GM21737 (cell line): ENCODE results near the gene MGLL.

ENCODE experiments used
- ATAC-seq: cut with Tn5 transposase; IDR thresholded peaks from one replicate; pipeline ENCODE4 v1.9.1; 2021; ENCODE audit warnings: mild to moderate bottlenecking, moderate library complexity; ENCODE audit not compliant: unreplicated experiment

The MGLL gene

GRCh38 chr3:127815001-127815400, 7.3 kb downstream of the MGLL start:
- no peak for ATAC-seq

- no peak for ATAC-seq
Observed at GRCh38 chr3:127814325-127814781, 8.0 kb downstream of the MGLL start.

GRCh38 chr3:127812151-127812550, 10.2 kb downstream of the MGLL start:
- ATAC-seq = no peak

GRCh38 chr3:127811717-127812116, 10.6 kb downstream of the MGLL start:
- no peak for ATAC-seq

GRCh38 chr3:127809611-127810010, 12.7 kb downstream of the MGLL start:
- ATAC-seq = no peak

GRCh38 chr3:127809211-127809610, 13.1 kb downstream of the MGLL start:
- no peak for ATAC-seq

- no peak for ATAC-seq
Observed at GRCh38 chr3:127808197-127808596, 14.1 kb downstream of the MGLL start.

- no peak for ATAC-seq
Observed at GRCh38 chr3:127805026-127805753, 17.1 kb downstream of the MGLL start.

GRCh38 chr3:127804141-127804540, 18.2 kb downstream of the MGLL start:
- ATAC-seq = no peak

GRCh38 chr3:127803619-127804018, 18.7 kb downstream of the MGLL start:
- ATAC-seq = no peak

- no peak for ATAC-seq
Observed at GRCh38 chr3:127802606-127803005, 19.7 kb downstream of the MGLL start.

- ATAC-seq = no peak
Observed at GRCh38 chr3:127801731-127802313, 20.5 kb downstream of the MGLL start.

- ATAC-seq = peak; percentile 49
Observed at GRCh38 chr3:127800508-127800907, 21.8 kb downstream of the MGLL start.

GRCh38 chr3:127799476-127800222, 22.7 kb downstream of the MGLL start:
- ATAC-seq = no peak

- no peak for ATAC-seq
Observed at GRCh38 chr3:127798716-127799115, 23.6 kb downstream of the MGLL start.

- ATAC-seq = no peak
Observed at GRCh38 chr3:127796831-127797150, 25.5 kb downstream of the MGLL start.

GRCh38 chr3:127796045-127796830, 26.1 kb downstream of the MGLL start:
- no peak for ATAC-seq

GRCh38 chr3:127794972-127795371, 27.3 kb downstream of the MGLL start:
- no peak for ATAC-seq

- ATAC-seq = no peak
Observed at GRCh38 chr3:127794402-127794801, 27.9 kb downstream of the MGLL start.

- no peak for ATAC-seq
Observed at GRCh38 chr3:127792541-127793292, 29.6 kb downstream of the MGLL start.
